RPMI8226 (cell line): ENCODE results near the gene FAM32A.

Experiments
- DNase-seq: peaks from one replicate; pipeline ENCODE4 v3.0.0-alpha.2; 2015

The FAM32A gene

GRCh38 chr19:16203256-16204004 lies 18.2 kb downstream of the FAM32A start:
- DNase-seq: no peak

GRCh38 chr19:16204005-16204294 lies 18.7 kb downstream of the FAM32A start:
- no peak for DNase-seq

GRCh38 chr19:16205205-16206045 lies 20.2 kb downstream of the FAM32A start:
- no peak for DNase-seq

GRCh38 chr19:16206046-16206605 lies 20.9 kb downstream of the FAM32A start:
- DNase-seq: no peak

GRCh38 chr19:16206637-16207036 lies 21.4 kb downstream of the FAM32A start:
- DNase-seq: no peak

- no peak for DNase-seq
These were observed 21.9 kb downstream of the FAM32A start for GRCh38 chr19:16207063-16207462.

GRCh38 chr19:16207490-16208025 lies 22.3 kb downstream of the FAM32A start:
- no peak for DNase-seq

GRCh38 chr19:16208064-16208759 lies 23.0 kb downstream of the FAM32A start:
- DNase-seq: no peak

- DNase-seq: no peak
These were observed 23.8 kb downstream of the FAM32A start for GRCh38 chr19:16208847-16209665.

- DNase-seq: no peak
These were observed 25.0 kb downstream of the FAM32A start for GRCh38 chr19:16210168-16210567.

- no peak for DNase-seq
These were observed 27.9 kb downstream of the FAM32A start for GRCh38 chr19:16213076-16213475.

GRCh38 chr19:16216744-16217670 lies 31.8 kb downstream of the FAM32A start:
- DNase-seq: no peak

- DNase-seq: no peak
These were observed 32.7 kb downstream of the FAM32A start for GRCh38 chr19:16217716-16218451.

GRCh38 chr19:16218851-16219250 lies 33.6 kb downstream of the FAM32A start:
- no peak for DNase-seq

GRCh38 chr19:16222806-16223205 lies 37.6 kb downstream of the FAM32A start:
- DNase-seq: no peak

GRCh38 chr19:16223746-16224145 lies 38.5 kb downstream of the FAM32A start:
- no peak for DNase-seq

- DNase-seq: no peak
These were observed 39.3 kb downstream of the FAM32A start for GRCh38 chr19:16224293-16225045.

- DNase-seq: no peak
These were observed 40.3 kb downstream of the FAM32A start for GRCh38 chr19:16225279-16226183.
